ENCODE results near the gene SMO. TPM values are rescaled to one million over a fixed set of nuclear protein-coding genes. Genes with fewer than 3 reads are reported as not detected.
"Not testable (repeated sequence)": the region's sequence is repeated elsewhere in the genome, so short reads cannot be mapped to it uniquely, and the experiment has no call there.

Gene SMO
- total RNA-seq, 1 experiment from 2014 or later, result 2.9 TPM

DNA sequence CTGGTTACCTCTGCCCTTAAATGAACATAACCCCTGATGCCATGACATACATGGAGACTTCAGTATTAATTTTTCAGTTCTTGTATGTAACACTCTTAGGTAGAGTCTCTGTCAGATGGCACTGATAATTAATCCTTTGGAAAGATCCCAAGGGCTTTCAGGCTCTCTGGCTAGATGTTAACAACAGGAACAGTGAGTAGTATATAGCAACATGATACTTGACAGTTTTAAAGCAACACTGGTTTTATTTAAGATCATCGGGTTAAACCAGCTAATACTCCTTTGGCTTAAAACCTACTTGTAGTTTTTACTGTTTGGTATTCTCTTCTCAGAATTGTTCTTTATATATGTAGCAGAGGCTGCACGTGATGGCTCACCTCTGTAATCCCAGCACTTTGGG is 63.7 kb downstream of the SMO start:
- POLR2A ChIA-PET, result no interaction called here
- Histone ChIP-seq H3K4me1 (ENCODE audit: control insufficient read depth, insufficient read depth, low read length) (no peaks in the 10 kb centered on the region), H3K9me3 (ENCODE audit: control insufficient read depth, insufficient read depth, low read depth, low read length) (no peaks in the 10 kb centered on the region), H3K36me3 (ENCODE audit: control insufficient read depth, insufficient read depth, low read length) (no peaks in the 10 kb centered on the region), H3K27me3 (ENCODE audit: control insufficient read depth, insufficient read depth, low read length) (no peaks in the 10 kb centered on the region), H3K27ac (ENCODE audit: low read length) (no peak overlapping the region), H3K4me3 (ENCODE audit: low read depth in 2 of 2, low read length in 2 of 2) (no peak overlapping the region)
- no peak for DNase-seq (ENCODE audit: low read depth, low spot score)
- intact Hi-C loops (cut with micrococcal nuclease; ENCODE audit: unreplicated experiment), result no loop called here
- no TSS peak for BruUV-seq (replicated peaks)
- no peak for ATAC-seq
- in situ Hi-C loops (cut with HindIII; ENCODE audit: low pct_unique_long_range_greater_than_20kb, low sequenced_read_pairs), result no loop called here
- TF ChIP-seq, protein P1, sequence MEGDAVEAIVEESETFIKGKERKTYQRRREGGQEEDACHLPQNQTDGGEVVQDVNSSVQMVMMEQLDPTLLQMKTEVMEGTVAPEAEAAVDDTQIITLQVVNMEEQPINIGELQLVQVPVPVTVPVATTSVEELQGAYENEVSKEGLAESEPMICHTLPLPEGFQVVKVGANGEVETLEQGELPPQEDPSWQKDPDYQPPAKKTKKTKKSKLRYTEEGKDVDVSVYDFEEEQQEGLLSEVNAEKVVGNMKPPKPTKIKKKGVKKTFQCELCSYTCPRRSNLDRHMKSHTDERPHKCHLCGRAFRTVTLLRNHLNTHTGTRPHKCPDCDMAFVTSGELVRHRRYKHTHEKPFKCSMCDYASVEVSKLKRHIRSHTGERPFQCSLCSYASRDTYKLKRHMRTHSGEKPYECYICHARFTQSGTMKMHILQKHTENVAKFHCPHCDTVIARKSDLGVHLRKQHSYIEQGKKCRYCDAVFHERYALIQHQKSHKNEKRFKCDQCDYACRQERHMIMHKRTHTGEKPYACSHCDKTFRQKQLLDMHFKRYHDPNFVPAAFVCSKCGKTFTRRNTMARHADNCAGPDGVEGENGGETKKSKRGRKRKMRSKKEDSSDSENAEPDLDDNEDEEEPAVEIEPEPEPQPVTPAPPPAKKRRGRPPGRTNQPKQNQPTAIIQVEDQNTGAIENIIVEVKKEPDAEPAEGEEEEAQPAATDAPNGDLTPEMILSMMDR (IDR thresholded peaks at IDR 0.05), result no peak
- TF ChIP-seq TCF7L2 (IDR thresholded peaks at IDR 0.05; ENCODE audit: low read depth, low read length) (no peak), SIN3A (IDR thresholded peaks at IDR 0.05; ENCODE audit: borderline replicate concordance, insufficient read depth, low read depth, low read length) (no peak), POLR2AphosphoS5 (IDR thresholded peaks at IDR 0.05; ENCODE audit: low read depth, low read length) (no peak)
- TF ChIP-seq, protein P2, sequence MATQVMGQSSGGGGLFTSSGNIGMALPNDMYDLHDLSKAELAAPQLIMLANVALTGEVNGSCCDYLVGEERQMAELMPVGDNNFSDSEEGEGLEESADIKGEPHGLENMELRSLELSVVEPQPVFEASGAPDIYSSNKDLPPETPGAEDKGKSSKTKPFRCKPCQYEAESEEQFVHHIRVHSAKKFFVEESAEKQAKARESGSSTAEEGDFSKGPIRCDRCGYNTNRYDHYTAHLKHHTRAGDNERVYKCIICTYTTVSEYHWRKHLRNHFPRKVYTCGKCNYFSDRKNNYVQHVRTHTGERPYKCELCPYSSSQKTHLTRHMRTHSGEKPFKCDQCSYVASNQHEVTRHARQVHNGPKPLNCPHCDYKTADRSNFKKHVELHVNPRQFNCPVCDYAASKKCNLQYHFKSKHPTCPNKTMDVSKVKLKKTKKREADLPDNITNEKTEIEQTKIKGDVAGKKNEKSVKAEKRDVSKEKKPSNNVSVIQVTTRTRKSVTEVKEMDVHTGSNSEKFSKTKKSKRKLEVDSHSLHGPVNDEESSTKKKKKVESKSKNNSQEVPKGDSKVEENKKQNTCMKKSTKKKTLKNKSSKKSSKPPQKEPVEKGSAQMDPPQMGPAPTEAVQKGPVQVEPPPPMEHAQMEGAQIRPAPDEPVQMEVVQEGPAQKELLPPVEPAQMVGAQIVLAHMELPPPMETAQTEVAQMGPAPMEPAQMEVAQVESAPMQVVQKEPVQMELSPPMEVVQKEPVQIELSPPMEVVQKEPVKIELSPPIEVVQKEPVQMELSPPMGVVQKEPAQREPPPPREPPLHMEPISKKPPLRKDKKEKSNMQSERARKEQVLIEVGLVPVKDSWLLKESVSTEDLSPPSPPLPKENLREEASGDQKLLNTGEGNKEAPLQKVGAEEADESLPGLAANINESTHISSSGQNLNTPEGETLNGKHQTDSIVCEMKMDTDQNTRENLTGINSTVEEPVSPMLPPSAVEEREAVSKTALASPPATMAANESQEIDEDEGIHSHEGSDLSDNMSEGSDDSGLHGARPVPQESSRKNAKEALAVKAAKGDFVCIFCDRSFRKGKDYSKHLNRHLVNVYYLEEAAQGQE (IDR thresholded peaks at IDR 0.05; ENCODE audit: insufficient read depth in 1 of 2, low read depth in 2 of 2, low read length in 1 of 2), result no peak
- CTCF ChIA-PET, result no interaction called here

DNA sequence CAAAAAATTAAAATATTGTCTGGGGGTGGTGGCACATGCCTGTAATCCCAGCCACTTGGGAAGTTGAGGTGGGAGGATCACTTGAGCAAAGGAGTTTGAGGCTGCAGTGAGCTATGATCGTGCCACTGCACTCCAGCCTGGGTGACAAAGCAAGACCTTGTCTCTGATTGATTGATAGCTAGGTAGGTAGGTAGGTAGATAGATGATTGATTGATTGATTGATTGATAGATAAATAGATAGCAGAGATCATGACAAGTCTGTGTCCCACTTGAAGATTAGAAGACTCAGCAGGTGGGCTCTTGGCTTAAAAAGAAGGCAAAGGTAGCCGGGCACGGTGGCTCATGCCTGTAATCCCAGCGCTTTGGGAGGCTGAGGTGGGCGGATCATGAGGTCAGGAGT is 64.2 kb downstream of the SMO start:
- CTCF ChIA-PET; H3K36me3 ChIP-seq (ENCODE audit: control insufficient read depth, insufficient read depth, low read length); H3K4me3 ChIP-seq (ENCODE audit: low read depth in 2 of 2, low read length in 2 of 2); in situ Hi-C loops (cut with HindIII; ENCODE audit: low pct_unique_long_range_greater_than_20kb, low sequenced_read_pairs); intact Hi-C loops (cut with micrococcal nuclease; ENCODE audit: unreplicated experiment); DNase-seq (ENCODE audit: low read depth, low spot score); ATAC-seq; H3K4me1 ChIP-seq (ENCODE audit: control insufficient read depth, insufficient read depth, low read length); H3K9me3 ChIP-seq (ENCODE audit: control insufficient read depth, insufficient read depth, low read depth, low read length); POLR2A ChIA-PET; H3K27ac ChIP-seq (ENCODE audit: low read length); BruUV-seq (replicated peaks); H3K27me3 ChIP-seq (ENCODE audit: control insufficient read depth, insufficient read depth, low read length): not testable (repeated sequence)

DNA sequence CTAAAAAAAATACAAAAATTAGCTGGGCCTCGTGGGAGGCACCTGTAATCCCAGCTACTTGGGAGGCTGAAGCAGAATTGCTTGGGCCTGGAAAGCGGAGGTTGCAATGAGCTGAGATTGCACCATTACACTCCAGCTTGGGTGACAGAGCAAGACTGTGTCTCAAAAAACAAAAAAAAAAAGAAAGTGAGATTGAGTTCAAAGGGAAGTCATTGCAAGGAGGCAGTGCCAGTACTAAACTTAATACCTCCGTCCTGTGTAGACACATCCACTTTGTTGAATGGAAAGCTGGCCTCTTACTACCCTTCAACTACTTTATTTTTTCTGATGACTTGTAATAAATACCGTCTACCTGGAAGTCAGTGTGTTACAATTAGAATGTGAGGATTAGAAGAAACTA is 67.4 kb downstream of the SMO start:
- Histone ChIP-seq H3K9me3 (ENCODE audit: control insufficient read depth, insufficient read depth, low read depth, low read length) (no peaks in the 10 kb centered on the region), H3K27me3 (ENCODE audit: control insufficient read depth, insufficient read depth, low read length) (no peaks in the 10 kb centered on the region), H3K27ac (ENCODE audit: low read length) (no peak overlapping the region), H3K36me3 (ENCODE audit: control insufficient read depth, insufficient read depth, low read length) (no peaks in the 10 kb centered on the region), H3K4me1 (ENCODE audit: control insufficient read depth, insufficient read depth, low read length) (no peaks in the 10 kb centered on the region), H3K4me3 (ENCODE audit: low read depth in 2 of 2, low read length in 2 of 2) (no peak overlapping the region)
- no peak for DNase-seq (ENCODE audit: low read depth, low spot score)
- CTCF ChIA-PET, result no interaction called here
- TF ChIP-seq TCF7L2 (IDR thresholded peaks at IDR 0.05; ENCODE audit: low read depth, low read length) (no peak), POLR2AphosphoS5 (IDR thresholded peaks at IDR 0.05; ENCODE audit: low read depth, low read length) (no peak), SIN3A (IDR thresholded peaks at IDR 0.05; ENCODE audit: borderline replicate concordance, insufficient read depth, low read depth, low read length) (no peak)
- TF ChIP-seq, protein P2 (IDR thresholded peaks at IDR 0.05; ENCODE audit: insufficient read depth in 1 of 2, low read depth in 2 of 2, low read length in 1 of 2), result no peak
- TF ChIP-seq, protein P1 (IDR thresholded peaks at IDR 0.05), result no peak
- in situ Hi-C loops (cut with HindIII; ENCODE audit: low pct_unique_long_range_greater_than_20kb, low sequenced_read_pairs), result no loop called here
- ATAC-seq, result no peak
- no TSS peak for BruUV-seq (replicated peaks)
- POLR2A ChIA-PET, result interaction anchor here (0.5 kb wide), 1 partner anchor 116 kb away, joined by 5 read pairs; no protein-coding TSS in a partner anchor
- intact Hi-C loops (cut with micrococcal nuclease; ENCODE audit: unreplicated experiment), result no loop called here
